GM12801 (cell line): ENCODE results near the gene PARD3B.

Experiments used
- CTCF ChIP-seq: IDR thresholded peaks from one replicate; pipeline ENCODE4 v1.5.1; 2011; ENCODE audit warnings: control low read depth; ENCODE audit not compliant: insufficient read length; ENCODE audit errors: extremely low read depth

PARD3B gene

GRCh38 chr2:205543262-205543843 lies 998.1 kb downstream of the PARD3B start:
- TF ChIP-seq CTCF, result no peak

- TF ChIP-seq CTCF, result no peak
These were observed 998.8 kb downstream of the PARD3B start for GRCh38 chr2:205543937-205544702.

- no peak for TF ChIP-seq CTCF
These were observed 1000.9 kb downstream of the PARD3B start for GRCh38 chr2:205545971-205546816.

GRCh38 chr2:205555566-205556230 lies 1010.4 kb downstream of the PARD3B start:
- no peak for TF ChIP-seq CTCF

GRCh38 chr2:205556357-205556756 lies 1011.1 kb downstream of the PARD3B start:
- no peak for TF ChIP-seq CTCF

GRCh38 chr2:205556841-205557539 lies 1011.7 kb downstream of the PARD3B start:
- no peak for TF ChIP-seq CTCF
